Loucy (cell line): Measurements from ENCODE around the gene NRDE2.

Experiments
- EZH2phosphoT487 ChIP-seq: fragments of 200-600 bp; IDR thresholded peaks from 2 replicates; pipeline ENCODE4 v1.6.1; 2018; ENCODE audit warnings: antibody characterized with exemption, mild to moderate bottlenecking, moderate library complexity, borderline replicate concordance
- TF ChIP-seq, protein P1 (sequence below): fragments of 200-600 bp; sonication (generic); conservative IDR thresholded peaks from 2 replicates; pipeline ENCODE4 v1.5.1; 2014; ENCODE audit warnings: mild to moderate bottlenecking, antibody characterized with exemption, low read length

DNA sequence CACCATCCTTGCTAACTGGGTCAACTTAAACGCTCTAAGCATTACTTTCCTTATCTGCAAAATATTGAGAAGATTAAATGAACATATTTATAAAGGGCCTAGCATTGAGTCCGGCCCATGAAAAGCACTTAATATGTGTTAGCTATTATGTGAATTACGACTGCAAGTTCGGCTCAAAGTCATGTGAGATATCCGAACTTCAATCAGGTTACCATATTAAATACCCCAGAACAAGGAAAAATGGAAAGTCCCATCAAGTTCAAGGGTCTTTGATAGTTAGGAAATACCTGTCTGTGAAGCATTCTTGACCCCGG, 487 bp upstream of the NRDE2 start:
- TF ChIP-seq, protein P1, sequence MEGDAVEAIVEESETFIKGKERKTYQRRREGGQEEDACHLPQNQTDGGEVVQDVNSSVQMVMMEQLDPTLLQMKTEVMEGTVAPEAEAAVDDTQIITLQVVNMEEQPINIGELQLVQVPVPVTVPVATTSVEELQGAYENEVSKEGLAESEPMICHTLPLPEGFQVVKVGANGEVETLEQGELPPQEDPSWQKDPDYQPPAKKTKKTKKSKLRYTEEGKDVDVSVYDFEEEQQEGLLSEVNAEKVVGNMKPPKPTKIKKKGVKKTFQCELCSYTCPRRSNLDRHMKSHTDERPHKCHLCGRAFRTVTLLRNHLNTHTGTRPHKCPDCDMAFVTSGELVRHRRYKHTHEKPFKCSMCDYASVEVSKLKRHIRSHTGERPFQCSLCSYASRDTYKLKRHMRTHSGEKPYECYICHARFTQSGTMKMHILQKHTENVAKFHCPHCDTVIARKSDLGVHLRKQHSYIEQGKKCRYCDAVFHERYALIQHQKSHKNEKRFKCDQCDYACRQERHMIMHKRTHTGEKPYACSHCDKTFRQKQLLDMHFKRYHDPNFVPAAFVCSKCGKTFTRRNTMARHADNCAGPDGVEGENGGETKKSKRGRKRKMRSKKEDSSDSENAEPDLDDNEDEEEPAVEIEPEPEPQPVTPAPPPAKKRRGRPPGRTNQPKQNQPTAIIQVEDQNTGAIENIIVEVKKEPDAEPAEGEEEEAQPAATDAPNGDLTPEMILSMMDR: no peak
- no peak for TF ChIP-seq EZH2phosphoT487
